ENCODE data around the gene EAPP.
"Not testable (repeated sequence)": the region's sequence is repeated elsewhere in the genome, so short reads cannot be mapped to it uniquely, and the experiment has no call there.

The EAPP gene

DNA sequence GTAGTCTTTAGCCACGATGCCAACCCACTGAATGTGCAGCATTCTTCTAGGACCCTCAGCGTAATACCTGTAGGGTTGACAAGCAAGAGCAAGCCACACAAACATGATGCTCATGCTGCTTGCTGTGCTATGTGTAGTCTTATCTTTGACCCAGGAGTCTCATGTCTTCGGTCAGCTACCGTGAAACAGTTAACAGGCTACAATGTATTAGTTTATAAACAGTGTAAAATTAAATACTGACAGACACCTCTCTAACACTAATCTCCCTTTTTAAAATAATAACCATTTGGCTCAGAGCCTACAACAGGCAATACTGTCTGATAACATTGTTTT lies 1.9 kb downstream of the EAPP start:
- DNase-seq = no peak

GRCh38 chr14:34536951-34537676 lies 2.4 kb downstream of the EAPP start:
- DNase-seq = no peak

DNA sequence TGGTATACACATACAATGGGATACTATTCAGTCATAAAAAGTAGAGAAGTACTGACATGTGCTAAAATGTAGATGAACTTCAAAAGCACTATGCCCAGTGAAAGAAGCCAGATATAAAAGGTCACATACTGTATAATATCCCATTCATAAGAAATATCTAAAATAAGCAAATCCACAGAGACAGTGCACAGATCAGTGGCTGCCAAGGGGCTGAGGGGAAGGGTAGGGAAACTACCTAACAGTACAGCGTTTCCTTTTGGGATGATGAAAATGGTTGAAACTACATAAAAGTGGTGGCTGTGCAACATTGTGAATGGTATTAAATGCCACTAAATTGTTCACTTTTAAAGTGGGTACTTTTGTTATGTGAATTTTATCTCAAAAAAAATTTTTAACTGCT lies 11.9 kb downstream of the EAPP start:
- no peak for DNase-seq

DNA sequence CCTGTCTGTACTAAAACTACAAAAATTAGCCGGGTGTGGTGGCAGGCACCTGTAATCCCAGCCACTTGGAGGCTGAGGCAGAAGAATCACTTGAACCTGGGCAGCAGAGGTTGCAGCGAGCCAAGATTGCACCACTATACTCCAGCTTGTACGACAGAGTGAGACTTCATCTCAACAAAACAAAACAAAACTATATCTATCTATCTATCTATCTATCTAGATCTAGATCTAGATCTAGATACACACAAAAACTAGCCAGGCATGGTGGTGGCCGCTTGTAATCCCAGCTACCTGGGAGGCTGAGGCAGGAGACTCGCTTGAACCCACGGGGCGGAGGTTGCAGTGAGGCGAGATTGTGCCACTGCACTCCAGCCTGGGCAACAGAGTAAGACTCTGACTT lies 15.3 kb downstream of the EAPP start:
- not testable (repeated sequence) for DNase-seq

DNA sequence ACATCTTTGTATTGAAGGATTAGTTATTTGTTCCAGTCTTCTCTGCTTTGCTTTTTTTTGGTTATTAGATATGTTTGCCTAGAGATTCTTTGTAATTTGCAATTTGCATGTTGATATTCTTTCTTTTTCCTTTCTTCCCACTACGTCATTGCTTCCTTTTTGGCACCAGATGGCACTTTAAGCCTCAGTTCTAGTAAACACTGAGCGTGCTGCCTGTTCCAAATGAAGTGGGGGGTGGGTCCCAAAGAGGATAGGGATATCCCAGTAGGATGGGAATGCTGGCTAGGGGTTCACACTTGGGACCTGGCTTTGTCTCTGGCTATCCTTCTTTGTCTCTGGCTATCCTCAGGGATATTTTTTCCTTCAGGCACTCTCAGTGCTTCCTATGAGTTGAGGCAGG lies 17.0 kb downstream of the EAPP start:
- no peak for DNase-seq

DNA sequence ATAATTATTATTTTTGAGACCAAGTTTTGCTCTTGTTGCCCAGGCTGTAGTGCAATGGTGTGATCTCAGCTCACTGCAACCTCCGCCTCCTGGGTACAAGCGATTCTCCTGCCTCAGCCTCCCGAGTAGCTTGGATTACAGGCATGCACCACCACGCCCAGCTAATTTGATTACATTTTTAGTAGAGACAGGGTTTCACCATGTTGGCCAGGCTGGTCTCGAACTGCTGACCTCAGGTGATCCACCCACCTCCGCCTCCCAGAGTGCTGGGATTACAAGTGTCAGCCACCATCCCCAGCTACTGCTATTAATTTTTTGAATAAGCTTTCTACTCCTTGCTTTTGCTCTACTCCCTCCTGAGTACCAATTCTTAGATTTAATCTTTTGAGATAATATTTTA lies 18.4 kb downstream of the EAPP start:
- DNase-seq = not testable (repeated sequence)

DNA sequence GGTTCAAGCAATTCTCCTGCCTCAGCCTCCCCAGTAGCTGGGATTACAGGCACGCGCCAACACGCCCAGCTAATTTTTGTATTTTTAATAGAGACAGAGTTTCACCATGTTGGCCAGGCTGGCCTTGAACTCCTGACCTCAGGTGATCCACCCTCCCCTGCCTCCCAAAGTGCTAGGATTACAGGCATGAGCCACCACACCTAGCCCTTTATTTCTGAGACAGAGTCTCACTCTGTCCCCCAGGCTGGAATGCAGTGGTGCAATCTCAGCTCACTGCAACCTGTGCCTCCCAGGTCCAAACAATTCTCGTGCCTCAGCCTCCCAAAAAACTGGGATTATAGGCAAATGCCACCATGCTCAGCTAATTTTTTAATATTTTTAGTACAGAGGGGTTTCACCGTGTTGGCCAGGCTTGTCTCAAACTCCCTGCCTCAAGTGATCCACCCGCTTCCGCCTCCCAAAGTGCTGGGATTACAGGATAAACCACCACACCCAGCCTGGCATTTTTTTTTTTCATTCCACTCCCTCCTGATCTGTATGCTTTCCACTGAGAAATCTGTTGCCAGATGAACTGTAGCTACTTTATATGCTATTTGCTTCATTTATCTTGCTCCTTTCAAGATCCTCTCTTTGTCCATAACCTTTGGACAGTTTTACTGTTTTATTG lies 19.1 kb downstream of the EAPP start:
- not testable (repeated sequence) for DNase-seq

- DNase-seq = no peak
These were observed 31.6 kb downstream of the EAPP start for GRCh38 chr14:34507884-34508283.

- DNase-seq = no peak
These were observed 32.0 kb downstream of the EAPP start for GRCh38 chr14:34507459-34507858.

DNA sequence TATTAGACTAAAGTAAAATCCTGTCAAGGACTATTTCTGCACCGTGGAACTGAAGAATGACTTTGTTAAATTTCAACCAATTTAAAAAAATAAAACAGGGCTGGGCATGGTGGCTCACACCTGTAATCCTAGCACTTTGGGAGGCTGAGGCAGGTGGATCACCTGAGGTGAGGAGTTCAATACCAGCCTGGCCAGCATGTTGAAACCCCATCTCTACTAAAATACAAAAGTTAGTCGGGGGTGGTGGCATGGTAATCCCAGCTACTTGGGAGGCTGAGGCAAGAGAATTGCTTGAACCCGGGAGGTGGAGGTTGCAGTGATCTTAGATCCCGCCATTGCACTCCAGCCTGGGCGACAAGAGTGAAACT lies 34.4 kb downstream of the EAPP start:
- not testable (repeated sequence) for DNase-seq

- not testable (repeated sequence) for DNase-seq
These were observed 35.5 kb downstream of the EAPP start for GRCh38 chr14:34504027-34504426.

- DNase-seq = no peak
These were observed 36.8 kb downstream of the EAPP start for GRCh38 chr14:34502545-34503225.

DNA sequence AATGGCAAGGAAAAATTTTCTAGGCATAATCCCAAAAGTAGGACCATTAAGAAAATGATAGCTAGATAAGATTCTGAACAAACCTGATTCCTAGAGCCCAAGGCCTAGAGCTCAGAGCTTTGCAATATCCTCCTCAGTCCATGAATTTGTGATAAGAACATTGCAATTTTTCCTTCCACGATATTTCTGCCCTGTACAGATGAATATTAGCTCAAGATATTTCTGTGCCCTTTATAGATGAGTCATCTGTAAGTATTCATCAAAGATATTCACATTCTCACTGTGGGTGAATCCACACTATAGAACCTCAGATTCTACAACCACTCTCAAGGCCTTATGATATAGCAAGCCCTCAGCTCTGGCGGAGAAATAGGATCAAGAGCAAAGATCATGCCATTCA lies 37.5 kb downstream of the EAPP start:
- no peak for DNase-seq

GRCh38 chr14:34501004-34501580 lies 38.4 kb downstream of the EAPP start:
- DNase-seq = no peak

- DNase-seq = no peak
These were observed 40.7 kb downstream of the EAPP start for GRCh38 chr14:34498684-34499412.

GRCh38 chr14:34496679-34497513 lies 42.6 kb downstream of the EAPP start:
- no peak for DNase-seq

DNA sequence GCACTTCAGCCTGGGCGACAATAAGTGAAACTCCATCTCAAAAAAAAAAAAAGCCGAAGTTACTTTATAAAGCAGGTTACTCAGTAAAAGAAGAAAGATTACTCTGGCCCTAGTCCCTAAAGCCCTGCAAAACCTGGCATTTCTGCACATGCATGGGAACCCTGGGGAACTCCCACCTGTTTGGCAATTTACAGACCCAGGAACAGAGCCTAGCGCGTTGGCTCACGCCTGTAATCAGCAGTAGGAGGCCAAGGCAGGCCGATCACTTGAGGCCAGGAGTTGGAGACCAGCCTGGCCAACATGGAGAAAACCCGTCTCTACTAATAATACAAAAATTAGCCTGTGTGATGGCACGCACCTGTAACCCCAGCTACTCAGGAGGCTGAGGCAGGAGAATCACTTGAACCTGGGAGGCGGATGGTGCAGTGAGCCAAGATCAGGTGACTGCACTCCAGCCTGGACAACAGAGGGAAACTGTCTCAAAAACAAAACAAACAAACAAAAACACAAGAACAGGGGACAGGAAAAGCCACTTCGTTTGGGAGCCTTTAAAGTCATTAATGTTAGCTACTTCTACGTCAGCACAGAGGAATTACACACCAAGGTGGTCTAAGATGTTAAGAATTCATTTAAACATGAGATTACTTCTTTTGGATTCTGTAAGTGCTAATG lies 43.4 kb downstream of the EAPP start:
- no peak for DNase-seq

DNA sequence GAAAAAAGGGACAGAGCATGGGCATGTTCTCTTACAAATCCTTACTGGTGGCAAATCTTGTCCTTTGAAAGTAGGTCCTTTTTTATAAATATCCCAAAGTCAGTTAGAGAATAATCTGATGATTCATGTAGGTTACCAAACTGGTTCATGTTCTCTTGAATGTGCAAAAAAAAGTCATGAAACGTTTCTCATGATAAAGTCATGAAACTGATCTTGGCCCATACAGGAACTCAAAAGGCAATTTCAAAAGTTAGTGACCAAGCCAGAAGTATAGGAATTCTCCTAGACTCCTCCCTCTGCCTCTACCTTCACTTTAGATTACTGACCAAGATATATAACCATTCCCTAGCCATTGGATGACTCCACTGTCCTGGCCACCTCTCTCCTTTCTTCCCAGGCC lies 50.2 kb downstream of the EAPP start:
- DNase-seq = no peak

DNA sequence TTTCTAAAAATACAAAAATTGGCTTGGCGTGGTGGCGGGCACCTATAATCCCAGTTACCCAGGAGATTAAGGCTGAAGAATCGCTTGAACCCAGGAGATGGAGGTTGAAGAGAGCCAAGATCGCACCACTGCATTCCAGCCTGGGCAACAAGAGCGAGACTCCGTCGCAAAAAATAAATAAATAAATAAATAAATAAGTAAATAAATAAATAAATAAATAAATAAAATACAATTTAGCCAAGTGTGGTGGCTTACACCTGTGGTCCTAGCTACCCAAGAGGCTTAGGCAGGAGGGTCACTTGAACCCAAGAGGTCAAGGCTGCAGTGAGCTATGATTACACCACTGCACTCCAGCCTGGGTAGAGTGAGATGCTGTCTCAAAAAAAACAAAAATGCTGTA lies 51.0 kb downstream of the EAPP start:
- no peak for DNase-seq

DNA sequence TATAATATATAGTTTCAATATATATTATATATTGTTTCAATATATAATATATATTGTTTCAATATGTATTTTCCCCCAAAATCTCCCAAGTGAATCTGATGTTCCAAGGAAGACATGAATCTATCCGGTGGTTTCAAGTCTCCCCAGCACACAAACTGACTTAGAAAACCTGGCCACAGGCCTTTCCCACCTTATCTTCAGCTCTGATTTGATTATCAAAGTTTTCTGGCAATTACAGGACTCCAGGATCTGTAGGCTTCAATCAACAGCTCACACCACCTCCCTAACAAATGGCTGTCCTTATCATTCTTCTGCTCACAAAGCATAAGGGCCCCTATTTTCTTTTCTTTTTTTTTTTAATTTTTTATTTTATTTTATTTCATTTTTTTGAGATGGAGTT lies 54.8 kb downstream of the EAPP start:
- no peak for DNase-seq

DNA sequence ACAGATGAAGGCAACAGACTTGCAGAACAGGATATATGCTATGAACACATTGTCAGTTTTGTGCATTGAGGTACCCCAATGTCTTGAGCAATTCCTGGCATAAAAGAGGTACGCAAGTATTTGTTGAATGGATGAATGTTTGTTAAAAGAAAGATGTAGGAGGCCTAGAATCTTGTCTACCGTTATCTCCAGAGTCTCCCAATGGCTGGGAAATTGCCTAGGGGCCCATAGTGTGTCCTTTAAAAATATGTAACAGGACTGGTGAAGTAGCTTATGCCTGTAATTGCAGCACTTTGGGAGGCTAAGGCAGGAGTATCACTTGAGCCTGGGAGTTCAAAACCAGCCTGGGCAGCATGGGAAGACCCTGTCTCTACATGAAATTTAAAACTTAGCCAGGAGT lies 57.0 kb downstream of the EAPP start:
- DNase-seq = no peak

- DNase-seq = no peak
These were observed 59.8 kb downstream of the EAPP start for GRCh38 chr14:34479694-34480093.

All from activated T-cell treated with anti-CD3 and anti-CD28 coated beads for 4 hours (primary cell).